ENCODE data around the gene CES1. TPM values are rescaled to one million over a fixed set of nuclear protein-coding genes. Genes with fewer than 3 reads are reported as not detected.

Gene CES1
- total and polyA plus RNA-seq, 2 of the 8 experiments (the other 6 are each of a cell fraction or from before 2014, with no cell fraction given) = 0.91 to 1.2 TPM

- TF ChIP-seq, protein P1, sequence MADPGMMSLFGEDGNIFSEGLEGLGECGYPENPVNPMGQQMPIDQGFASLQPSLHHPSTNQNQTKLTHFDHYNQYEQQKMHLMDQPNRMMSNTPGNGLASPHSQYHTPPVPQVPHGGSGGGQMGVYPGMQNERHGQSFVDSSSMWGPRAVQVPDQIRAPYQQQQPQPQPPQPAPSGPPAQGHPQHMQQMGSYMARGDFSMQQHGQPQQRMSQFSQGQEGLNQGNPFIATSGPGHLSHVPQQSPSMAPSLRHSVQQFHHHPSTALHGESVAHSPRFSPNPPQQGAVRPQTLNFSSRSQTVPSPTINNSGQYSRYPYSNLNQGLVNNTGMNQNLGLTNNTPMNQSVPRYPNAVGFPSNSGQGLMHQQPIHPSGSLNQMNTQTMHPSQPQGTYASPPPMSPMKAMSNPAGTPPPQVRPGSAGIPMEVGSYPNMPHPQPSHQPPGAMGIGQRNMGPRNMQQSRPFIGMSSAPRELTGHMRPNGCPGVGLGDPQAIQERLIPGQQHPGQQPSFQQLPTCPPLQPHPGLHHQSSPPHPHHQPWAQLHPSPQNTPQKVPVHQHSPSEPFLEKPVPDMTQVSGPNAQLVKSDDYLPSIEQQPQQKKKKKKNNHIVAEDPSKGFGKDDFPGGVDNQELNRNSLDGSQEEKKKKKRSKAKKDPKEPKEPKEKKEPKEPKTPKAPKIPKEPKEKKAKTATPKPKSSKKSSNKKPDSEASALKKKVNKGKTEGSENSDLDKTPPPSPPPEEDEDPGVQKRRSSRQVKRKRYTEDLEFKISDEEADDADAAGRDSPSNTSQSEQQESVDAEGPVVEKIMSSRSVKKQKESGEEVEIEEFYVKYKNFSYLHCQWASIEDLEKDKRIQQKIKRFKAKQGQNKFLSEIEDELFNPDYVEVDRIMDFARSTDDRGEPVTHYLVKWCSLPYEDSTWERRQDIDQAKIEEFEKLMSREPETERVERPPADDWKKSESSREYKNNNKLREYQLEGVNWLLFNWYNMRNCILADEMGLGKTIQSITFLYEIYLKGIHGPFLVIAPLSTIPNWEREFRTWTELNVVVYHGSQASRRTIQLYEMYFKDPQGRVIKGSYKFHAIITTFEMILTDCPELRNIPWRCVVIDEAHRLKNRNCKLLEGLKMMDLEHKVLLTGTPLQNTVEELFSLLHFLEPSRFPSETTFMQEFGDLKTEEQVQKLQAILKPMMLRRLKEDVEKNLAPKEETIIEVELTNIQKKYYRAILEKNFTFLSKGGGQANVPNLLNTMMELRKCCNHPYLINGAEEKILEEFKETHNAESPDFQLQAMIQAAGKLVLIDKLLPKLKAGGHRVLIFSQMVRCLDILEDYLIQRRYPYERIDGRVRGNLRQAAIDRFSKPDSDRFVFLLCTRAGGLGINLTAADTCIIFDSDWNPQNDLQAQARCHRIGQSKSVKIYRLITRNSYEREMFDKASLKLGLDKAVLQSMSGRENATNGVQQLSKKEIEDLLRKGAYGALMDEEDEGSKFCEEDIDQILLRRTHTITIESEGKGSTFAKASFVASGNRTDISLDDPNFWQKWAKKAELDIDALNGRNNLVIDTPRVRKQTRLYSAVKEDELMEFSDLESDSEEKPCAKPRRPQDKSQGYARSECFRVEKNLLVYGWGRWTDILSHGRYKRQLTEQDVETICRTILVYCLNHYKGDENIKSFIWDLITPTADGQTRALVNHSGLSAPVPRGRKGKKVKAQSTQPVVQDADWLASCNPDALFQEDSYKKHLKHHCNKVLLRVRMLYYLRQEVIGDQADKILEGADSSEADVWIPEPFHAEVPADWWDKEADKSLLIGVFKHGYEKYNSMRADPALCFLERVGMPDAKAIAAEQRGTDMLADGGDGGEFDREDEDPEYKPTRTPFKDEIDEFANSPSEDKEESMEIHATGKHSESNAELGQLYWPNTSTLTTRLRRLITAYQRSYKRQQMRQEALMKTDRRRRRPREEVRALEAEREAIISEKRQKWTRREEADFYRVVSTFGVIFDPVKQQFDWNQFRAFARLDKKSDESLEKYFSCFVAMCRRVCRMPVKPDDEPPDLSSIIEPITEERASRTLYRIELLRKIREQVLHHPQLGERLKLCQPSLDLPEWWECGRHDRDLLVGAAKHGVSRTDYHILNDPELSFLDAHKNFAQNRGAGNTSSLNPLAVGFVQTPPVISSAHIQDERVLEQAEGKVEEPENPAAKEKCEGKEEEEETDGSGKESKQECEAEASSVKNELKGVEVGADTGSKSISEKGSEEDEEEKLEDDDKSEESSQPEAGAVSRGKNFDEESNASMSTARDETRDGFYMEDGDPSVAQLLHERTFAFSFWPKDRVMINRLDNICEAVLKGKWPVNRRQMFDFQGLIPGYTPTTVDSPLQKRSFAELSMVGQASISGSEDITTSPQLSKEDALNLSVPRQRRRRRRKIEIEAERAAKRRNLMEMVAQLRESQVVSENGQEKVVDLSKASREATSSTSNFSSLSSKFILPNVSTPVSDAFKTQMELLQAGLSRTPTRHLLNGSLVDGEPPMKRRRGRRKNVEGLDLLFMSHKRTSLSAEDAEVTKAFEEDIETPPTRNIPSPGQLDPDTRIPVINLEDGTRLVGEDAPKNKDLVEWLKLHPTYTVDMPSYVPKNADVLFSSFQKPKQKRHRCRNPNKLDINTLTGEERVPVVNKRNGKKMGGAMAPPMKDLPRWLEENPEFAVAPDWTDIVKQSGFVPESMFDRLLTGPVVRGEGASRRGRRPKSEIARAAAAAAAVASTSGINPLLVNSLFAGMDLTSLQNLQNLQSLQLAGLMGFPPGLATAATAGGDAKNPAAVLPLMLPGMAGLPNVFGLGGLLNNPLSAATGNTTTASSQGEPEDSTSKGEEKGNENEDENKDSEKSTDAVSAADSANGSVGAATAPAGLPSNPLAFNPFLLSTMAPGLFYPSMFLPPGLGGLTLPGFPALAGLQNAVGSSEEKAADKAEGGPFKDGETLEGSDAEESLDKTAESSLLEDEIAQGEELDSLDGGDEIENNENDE (IDR thresholded peaks at IDR 0.05; ENCODE audit: insufficient replicate concordance, low read length) = no peak
- no peak for TF ChIP-seq SP2 (IDR thresholded peaks at IDR 0.05; ENCODE audit: low read length)
- TF ChIP-seq CEBPB (IDR thresholded peaks at IDR 0.05; ENCODE audit: low read depth, low read length) = no peak
- no peak for TF ChIP-seq CHD2 (IDR thresholded peaks at IDR 0.05; ENCODE audit: low read length)
- no peak for TF ChIP-seq SUZ12 (IDR thresholded peaks at IDR 0.05; ENCODE audit: low read length)
Observed at GRCh38 chr16:55765161-55765560, 67.7 kb downstream of the CES1 start (continued).

Measured in H1 (cell line).